ENCODE data around the gene THEMIS.

THEMIS gene

DNA sequence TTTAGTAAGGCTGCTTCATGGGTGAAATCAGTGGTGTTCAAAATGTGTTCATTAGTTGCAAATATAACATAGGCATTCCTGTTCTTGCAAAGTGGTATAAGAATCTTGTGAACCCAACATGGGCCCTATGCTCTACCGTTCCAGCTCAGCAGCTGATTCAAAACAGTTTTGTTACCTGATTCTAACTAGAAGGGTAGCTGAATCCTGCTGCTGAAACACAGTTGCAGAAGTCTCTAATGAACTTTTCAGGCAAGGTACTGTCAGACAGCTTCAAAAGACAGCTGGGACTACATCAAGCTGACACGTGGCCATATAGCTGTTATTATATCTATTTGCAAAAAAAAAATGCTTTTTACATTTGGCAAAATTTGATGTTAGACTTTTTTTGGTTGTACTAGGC is 22.7 kb downstream of the THEMIS start:
- no peaks in the 10 kb centered on the region for H3K36me3 ChIP-seq (ENCODE audit: control insufficient read depth, low read depth, low read length)
- peaks cover 5% of the 10 kb centered on the region for H3K4me1 ChIP-seq (ENCODE audit: control insufficient read depth, low read depth, low read length)
- no peak overlapping the region for H3K4me3 ChIP-seq (ENCODE audit: low read length)
- no peak overlapping the region for H3K27ac ChIP-seq (ENCODE audit: low read length)
- no peaks in the 10 kb centered on the region for H3K9me3 ChIP-seq (ENCODE audit: control insufficient read depth, low read depth, low read length)
- no peak overlapping the region for H3K9ac ChIP-seq (ENCODE audit: low read length)
- no peaks in the 10 kb centered on the region for H3K27me3 ChIP-seq (ENCODE audit: control insufficient read depth, insufficient read depth, low read length)

DNA sequence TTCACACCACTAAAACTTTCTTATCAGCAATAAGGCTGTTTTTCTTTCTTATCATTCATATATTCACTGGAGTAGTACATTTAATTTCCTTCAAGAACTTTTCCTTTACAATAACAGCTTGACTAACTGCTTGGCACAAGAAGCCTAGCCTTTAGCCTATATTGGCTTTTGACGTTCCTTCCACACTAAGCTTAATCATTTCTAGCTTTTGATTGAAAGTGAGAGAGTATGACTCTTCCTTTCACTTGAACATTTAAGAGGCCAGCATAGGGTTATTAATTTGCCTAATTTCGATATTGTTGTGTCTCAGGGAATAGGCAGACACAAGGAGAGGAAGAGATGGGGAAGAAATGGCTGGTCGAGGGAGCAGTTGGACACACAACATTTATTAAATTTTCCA is 23.6 kb downstream of the THEMIS start:
- Histone ChIP-seq H3K27ac (ENCODE audit: low read length) (no peak overlapping the region), H3K4me1 (ENCODE audit: control insufficient read depth, low read depth, low read length) (peaks cover 5% of the 10 kb centered on the region), H3K9me3 (ENCODE audit: control insufficient read depth, low read depth, low read length) (no peaks in the 10 kb centered on the region)

DNA sequence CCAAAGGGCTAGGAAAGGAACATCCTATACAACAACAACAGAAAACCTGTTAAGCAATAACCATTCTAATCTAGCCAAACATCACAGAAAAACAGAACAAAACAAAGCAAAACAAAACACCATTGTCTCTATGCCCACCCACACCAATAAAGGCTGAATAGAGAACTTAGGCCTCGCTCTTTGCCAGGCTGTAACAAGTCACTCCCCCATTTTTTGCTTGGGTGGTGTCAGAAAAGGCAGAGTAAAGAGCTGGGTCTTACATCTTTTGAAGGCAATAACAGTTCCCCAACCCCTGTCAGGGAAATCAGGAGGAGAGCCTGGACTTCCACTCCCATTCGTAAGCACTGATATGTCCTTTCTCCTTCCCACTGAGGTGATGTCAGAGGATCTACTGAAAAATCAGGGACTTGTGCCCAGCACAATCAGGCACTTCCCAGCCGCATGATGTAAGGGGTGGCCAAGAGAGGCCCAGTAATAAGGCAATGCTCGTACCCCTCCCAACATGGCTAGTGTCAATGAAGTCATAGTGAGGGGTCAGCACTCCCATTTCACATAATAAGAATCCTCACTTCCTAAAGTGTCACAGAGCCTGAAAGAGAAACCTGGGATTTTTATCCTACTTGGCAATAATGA is 31.0 kb downstream of the THEMIS start:
- Histone ChIP-seq H3K27ac (ENCODE audit: low read length) (no peak overlapping the region), H3K9me3 (ENCODE audit: control insufficient read depth, low read depth, low read length) (no peaks in the 10 kb centered on the region), H3K4me1 (ENCODE audit: control insufficient read depth, low read depth, low read length) (no peaks in the 10 kb centered on the region), H3K4me3 (ENCODE audit: low read length) (no peak overlapping the region), H3K36me3 (ENCODE audit: control insufficient read depth, low read depth, low read length) (no peaks in the 10 kb centered on the region), H3K27me3 (ENCODE audit: control insufficient read depth, insufficient read depth, low read length) (no peaks in the 10 kb centered on the region), H3K9ac (ENCODE audit: low read length) (no peak overlapping the region)

More for the DNA sequence above, 23.6 kb downstream of the THEMIS start:
- no peak overlapping the region for H3K4me3 ChIP-seq (ENCODE audit: low read length)
- H3K9ac ChIP-seq (ENCODE audit: low read length): no peak overlapping the region
- H3K27me3 ChIP-seq (ENCODE audit: control insufficient read depth, insufficient read depth, low read length): no peaks in the 10 kb centered on the region
- H3K36me3 ChIP-seq (ENCODE audit: control insufficient read depth, low read depth, low read length): no peaks in the 10 kb centered on the region

DNA sequence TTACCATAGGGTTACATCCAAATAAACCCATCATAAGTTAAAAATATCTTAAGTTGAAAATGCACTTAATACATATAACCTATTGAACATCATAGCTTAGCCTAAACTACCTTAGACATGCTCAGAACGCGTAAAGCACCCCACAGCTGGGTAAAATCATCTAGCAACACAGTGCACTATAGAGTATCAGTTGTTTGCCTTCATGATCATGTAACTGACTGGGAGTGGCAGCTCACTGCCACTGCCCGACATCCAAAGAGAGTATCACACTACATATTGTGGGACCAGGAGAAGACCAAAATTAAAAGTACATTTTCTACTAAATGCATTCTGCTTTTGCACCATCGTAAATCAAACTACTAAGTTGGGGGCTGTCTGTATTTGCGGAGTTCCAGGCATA is 31.7 kb downstream of the THEMIS start:
- no peaks in the 10 kb centered on the region for H3K4me1 ChIP-seq (ENCODE audit: control insufficient read depth, low read depth, low read length)

DNA sequence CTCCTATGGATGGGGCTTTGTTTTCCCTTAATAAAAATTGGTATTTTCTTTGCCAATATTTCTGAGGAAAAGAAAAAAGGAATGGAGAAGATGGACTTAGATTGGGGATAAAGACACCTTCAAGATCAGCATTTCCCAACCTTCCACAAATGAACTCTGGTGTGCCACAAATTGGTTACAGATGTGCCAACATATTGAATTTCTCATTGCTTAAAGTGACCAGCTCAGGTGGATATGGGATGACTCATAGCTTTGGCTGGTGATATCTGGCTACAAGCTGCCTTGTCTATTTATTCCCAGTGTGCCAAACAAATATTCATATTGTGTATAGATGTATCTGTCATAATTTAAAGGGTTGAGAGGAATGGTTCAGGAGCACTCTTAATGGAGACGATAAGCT is 32.5 kb downstream of the THEMIS start:
- H3K4me1 ChIP-seq (ENCODE audit: control insufficient read depth, low read depth, low read length): no peaks in the 10 kb centered on the region
- H3K9ac ChIP-seq (ENCODE audit: low read length): no peak overlapping the region
- H3K36me3 ChIP-seq (ENCODE audit: control insufficient read depth, low read depth, low read length): no peaks in the 10 kb centered on the region
- no peak overlapping the region for H3K27ac ChIP-seq (ENCODE audit: low read length)
- H3K9me3 ChIP-seq (ENCODE audit: control insufficient read depth, low read depth, low read length): no peaks in the 10 kb centered on the region
- no peak overlapping the region for H3K4me3 ChIP-seq (ENCODE audit: low read length)
- H3K27me3 ChIP-seq (ENCODE audit: control insufficient read depth, insufficient read depth, low read length): no peaks in the 10 kb centered on the region

More for the DNA sequence above, 31.7 kb downstream of the THEMIS start:
- Histone ChIP-seq H3K9ac (ENCODE audit: low read length) (no peak overlapping the region), H3K27me3 (ENCODE audit: control insufficient read depth, insufficient read depth, low read length) (no peaks in the 10 kb centered on the region), H3K36me3 (ENCODE audit: control insufficient read depth, low read depth, low read length) (no peaks in the 10 kb centered on the region), H3K4me3 (ENCODE audit: low read length) (no peak overlapping the region), H3K27ac (ENCODE audit: low read length) (no peak overlapping the region), H3K9me3 (ENCODE audit: control insufficient read depth, low read depth, low read length) (no peaks in the 10 kb centered on the region)

DNA sequence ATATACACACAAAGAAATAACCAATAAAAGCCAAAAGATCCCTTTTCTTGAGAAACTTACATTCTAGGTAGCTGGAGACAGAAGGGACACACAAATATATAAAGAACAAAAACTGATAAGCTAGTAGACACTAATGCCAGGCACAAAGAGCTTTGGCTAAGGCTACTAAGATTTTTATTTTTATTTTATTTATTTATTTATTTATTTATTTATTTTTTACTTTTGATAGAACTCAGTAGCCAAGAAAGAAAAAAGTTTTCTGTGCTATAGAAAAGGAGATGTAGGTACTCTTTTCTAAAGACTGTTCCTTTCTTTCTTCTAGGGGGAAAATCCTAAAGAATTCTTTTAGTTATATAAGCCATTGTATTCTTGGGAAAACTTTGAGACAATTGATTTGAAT is 34.1 kb downstream of the THEMIS start:
- Histone ChIP-seq H3K36me3 (ENCODE audit: control insufficient read depth, low read depth, low read length) (no peaks in the 10 kb centered on the region), H3K9ac (ENCODE audit: low read length) (no peak overlapping the region), H3K4me3 (ENCODE audit: low read length) (no peak overlapping the region), H3K27ac (ENCODE audit: low read length) (no peak overlapping the region), H3K27me3 (ENCODE audit: control insufficient read depth, insufficient read depth, low read length) (no peaks in the 10 kb centered on the region), H3K9me3 (ENCODE audit: control insufficient read depth, low read depth, low read length) (no peaks in the 10 kb centered on the region), H3K4me1 (ENCODE audit: control insufficient read depth, low read depth, low read length) (no peaks in the 10 kb centered on the region)

DNA sequence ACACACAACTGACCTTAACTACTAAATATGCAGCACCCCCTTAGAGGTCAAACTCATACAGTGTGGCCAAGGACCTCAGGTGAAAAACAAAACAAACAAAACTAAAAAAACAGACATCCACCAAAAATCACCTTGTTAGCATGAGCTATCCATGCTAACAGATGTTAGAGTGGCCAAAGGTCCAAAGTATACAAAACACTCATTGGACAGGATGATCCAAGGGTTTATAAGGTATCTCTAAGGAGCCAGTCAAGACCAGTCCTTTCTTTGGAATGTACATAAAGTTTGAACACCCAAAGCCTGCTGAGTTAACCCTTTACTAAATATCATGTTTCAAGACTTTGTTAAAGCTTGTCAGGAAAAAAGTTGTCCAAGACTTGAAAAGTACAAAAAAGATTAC is 35.8 kb downstream of the THEMIS start:
- no peaks in the 10 kb centered on the region for H3K9me3 ChIP-seq (ENCODE audit: control insufficient read depth, low read depth, low read length)
- no peaks in the 10 kb centered on the region for H3K4me1 ChIP-seq (ENCODE audit: control insufficient read depth, low read depth, low read length)
- H3K27me3 ChIP-seq (ENCODE audit: control insufficient read depth, insufficient read depth, low read length): no peaks in the 10 kb centered on the region
- H3K4me3 ChIP-seq (ENCODE audit: low read length): no peak overlapping the region
- H3K27ac ChIP-seq (ENCODE audit: low read length): no peak overlapping the region
- no peaks in the 10 kb centered on the region for H3K36me3 ChIP-seq (ENCODE audit: control insufficient read depth, low read depth, low read length)
- H3K9ac ChIP-seq (ENCODE audit: low read length): no peak overlapping the region

DNA sequence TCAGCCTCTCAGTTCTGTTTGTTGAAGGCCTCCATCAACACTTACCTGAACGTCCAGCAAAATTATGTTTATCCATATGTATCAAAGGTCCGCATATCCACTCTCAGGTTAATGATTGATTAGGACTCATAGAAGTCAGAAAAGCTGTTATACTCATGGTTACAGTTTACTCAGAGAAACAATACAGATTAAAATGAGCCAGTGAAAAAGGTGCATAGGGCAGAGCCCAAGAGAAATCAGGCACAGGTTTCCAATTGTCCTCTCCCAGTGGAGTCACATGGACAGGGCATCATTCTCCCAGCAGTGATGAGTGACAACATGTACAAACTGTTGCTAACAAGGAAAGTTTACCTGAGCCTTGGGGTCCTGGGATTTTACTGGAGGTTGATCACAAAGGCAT is 36.2 kb downstream of the THEMIS start:
- Histone ChIP-seq H3K4me3 (ENCODE audit: low read length) (no peak overlapping the region), H3K27me3 (ENCODE audit: control insufficient read depth, insufficient read depth, low read length) (no peaks in the 10 kb centered on the region), H3K36me3 (ENCODE audit: control insufficient read depth, low read depth, low read length) (no peaks in the 10 kb centered on the region), H3K27ac (ENCODE audit: low read length) (no peak overlapping the region), H3K9me3 (ENCODE audit: control insufficient read depth, low read depth, low read length) (no peaks in the 10 kb centered on the region), H3K4me1 (ENCODE audit: control insufficient read depth, low read depth, low read length) (no peaks in the 10 kb centered on the region), H3K9ac (ENCODE audit: low read length) (no peak overlapping the region)

DNA sequence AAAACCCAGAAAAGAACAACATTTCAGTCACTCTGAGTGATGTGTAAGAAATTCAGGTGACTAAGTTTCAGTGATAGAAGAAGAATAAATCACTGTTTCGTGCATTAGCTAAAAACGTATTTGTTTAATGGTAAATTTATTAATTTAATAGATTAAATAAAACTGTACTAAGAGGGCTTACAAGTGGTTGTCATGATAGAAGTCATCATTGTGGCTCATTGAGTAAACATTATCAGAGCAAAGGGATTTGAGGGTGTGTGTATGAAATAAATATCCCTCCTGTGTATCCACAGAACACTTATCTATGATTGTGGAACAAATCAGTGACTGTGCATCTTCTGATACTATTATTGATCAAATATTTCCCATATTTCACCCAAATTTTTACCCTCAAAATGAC is 40.1 kb downstream of the THEMIS start:
- H3K27me3 ChIP-seq (ENCODE audit: control insufficient read depth, insufficient read depth, low read length): no peaks in the 10 kb centered on the region
- no peak overlapping the region for H3K27ac ChIP-seq (ENCODE audit: low read length)
- H3K4me1 ChIP-seq (ENCODE audit: control insufficient read depth, low read depth, low read length): peaks cover 3% of the 10 kb centered on the region
- no peak overlapping the region for H3K4me3 ChIP-seq (ENCODE audit: low read length)
- no peak overlapping the region for H3K9ac ChIP-seq (ENCODE audit: low read length)
- no peaks in the 10 kb centered on the region for H3K36me3 ChIP-seq (ENCODE audit: control insufficient read depth, low read depth, low read length)
- no peaks in the 10 kb centered on the region for H3K9me3 ChIP-seq (ENCODE audit: control insufficient read depth, low read depth, low read length)

DNA sequence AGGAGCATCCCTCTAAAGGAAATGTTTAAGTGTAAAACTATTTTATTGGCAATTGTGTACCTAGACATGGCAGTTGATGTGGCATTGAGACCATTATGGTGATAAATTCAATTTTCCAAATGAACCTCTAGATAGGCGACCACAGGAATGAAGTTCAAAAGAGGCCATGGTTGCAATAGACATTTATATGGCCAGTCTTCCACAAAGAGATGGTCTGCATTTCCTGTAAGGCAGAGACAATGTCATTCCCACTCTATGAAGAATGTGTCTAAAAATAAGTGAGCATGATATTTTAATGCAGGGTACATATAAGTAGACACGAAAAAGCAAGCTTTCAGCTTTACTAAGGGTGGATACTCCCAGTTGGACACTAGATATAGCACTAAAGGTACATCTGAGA is 40.9 kb downstream of the THEMIS start:
- Histone ChIP-seq H3K36me3 (ENCODE audit: control insufficient read depth, low read depth, low read length) (no peaks in the 10 kb centered on the region), H3K4me3 (ENCODE audit: low read length) (no peak overlapping the region), H3K9ac (ENCODE audit: low read length) (no peak overlapping the region), H3K4me1 (ENCODE audit: control insufficient read depth, low read depth, low read length) (peaks cover 3% of the 10 kb centered on the region), H3K9me3 (ENCODE audit: control insufficient read depth, low read depth, low read length) (no peaks in the 10 kb centered on the region), H3K27me3 (ENCODE audit: control insufficient read depth, insufficient read depth, low read length) (no peaks in the 10 kb centered on the region), H3K27ac (ENCODE audit: low read length) (no peak overlapping the region)

DNA sequence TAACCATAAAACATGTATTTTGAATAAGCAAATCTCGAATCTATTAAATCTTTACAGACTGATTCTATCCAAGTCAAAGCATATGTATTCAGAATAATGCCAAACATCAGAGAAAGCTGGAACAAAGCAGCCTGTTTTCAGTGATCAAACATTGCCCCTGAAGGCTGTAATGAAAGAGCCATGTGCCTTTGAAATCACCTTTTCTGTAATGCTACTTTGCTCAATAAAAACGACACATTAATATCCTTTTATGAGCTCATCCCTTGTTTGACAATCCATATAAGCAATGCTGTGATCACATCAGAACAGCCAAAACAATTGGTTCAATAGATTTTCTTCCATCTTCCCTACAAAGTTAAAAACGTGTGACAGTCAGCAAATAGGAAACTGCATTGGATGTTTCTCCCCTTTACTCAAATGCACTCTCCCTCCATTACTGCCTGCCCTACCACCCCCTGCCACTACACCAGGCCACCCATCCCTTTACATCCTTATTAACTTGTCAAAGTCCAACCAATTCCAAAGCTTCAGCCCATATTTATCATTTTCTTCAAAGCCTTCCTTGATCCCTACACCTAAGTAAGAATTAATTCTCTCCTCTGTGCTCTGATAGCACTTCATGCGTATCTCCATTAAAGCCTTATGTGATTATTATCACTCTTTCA is 42.0 kb downstream of the THEMIS start:
- no peak overlapping the region for H3K4me3 ChIP-seq (ENCODE audit: low read length)
- H3K4me1 ChIP-seq (ENCODE audit: control insufficient read depth, low read depth, low read length): peaks cover 3% of the 10 kb centered on the region
- no peak overlapping the region for H3K27ac ChIP-seq (ENCODE audit: low read length)
- H3K9ac ChIP-seq (ENCODE audit: low read length): no peak overlapping the region
- no peaks in the 10 kb centered on the region for H3K27me3 ChIP-seq (ENCODE audit: control insufficient read depth, insufficient read depth, low read length)
- no peaks in the 10 kb centered on the region for H3K36me3 ChIP-seq (ENCODE audit: control insufficient read depth, low read depth, low read length)
- H3K9me3 ChIP-seq (ENCODE audit: control insufficient read depth, low read depth, low read length): no peaks in the 10 kb centered on the region

DNA sequence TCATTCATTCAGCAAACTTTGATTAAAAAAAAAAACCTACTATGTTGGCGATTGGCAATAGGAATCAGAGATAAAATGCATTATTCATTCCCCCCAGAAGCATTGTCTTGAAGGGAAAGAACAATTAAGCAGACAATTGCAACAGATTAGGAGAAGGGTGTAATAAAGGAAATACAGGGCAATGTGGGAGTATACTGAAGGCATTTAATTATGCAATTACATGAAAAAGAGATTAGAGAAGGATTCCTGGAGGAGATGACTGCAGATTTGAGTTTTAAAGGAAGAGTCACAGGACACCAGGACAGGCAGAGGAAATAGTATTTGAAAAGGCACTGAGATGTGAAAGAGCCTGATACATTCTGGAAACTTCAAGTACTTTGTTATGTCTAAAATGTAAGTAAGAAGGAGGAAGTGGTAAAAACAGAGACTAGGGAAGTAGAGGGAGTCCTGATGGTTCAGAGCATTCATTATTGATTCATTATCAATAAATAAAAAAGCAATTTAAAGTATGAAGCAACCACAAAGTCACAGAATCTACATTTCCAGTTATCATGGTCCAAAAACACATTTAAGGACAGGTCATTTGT is 43.7 kb downstream of the THEMIS start:
- Histone ChIP-seq H3K4me1 (ENCODE audit: control insufficient read depth, low read depth, low read length) (peaks cover 3% of the 10 kb centered on the region), H3K9me3 (ENCODE audit: control insufficient read depth, low read depth, low read length) (no peaks in the 10 kb centered on the region), H3K27me3 (ENCODE audit: control insufficient read depth, insufficient read depth, low read length) (no peaks in the 10 kb centered on the region), H3K4me3 (ENCODE audit: low read length) (no peak overlapping the region), H3K27ac (ENCODE audit: low read length) (no peak overlapping the region), H3K9ac (ENCODE audit: low read length) (no peak overlapping the region), H3K36me3 (ENCODE audit: control insufficient read depth, low read depth, low read length) (no peaks in the 10 kb centered on the region)

Data from iPS-18a (cell line).